Activated CD4-positive, alpha-beta T cell treated with anti-CD3 and anti-CD28 coated beads, Interleukin-2, Interleukin-4, amounts not matched to agents 100 ng/mL and 50 ng/mL, durations not matched to agents 16 hours and 8 hours (primary cell): Measurements from ENCODE around the gene PARD3B.

Experiments used
- DNase-seq: peaks from one replicate; pipeline ENCODE4 v3.0.0-alpha.2; 2020; ENCODE audit warnings: low spot score

Gene PARD3B

GRCh38 chr2:205156457-205156856, 611.2 kb downstream of the PARD3B start:
- DNase-seq, result no peak

GRCh38 chr2:205158404-205158803, 613.1 kb downstream of the PARD3B start:
- no peak for DNase-seq

GRCh38 chr2:205161156-205161839, 616.0 kb downstream of the PARD3B start:
- DNase-seq, result no peak

- DNase-seq, result no peak
Observed at GRCh38 chr2:205166745-205167144, 621.5 kb downstream of the PARD3B start.

- DNase-seq, result no peak
Observed at GRCh38 chr2:205169012-205169411, 623.7 kb downstream of the PARD3B start.

- DNase-seq, result no peak
Observed at GRCh38 chr2:205169464-205169863, 624.2 kb downstream of the PARD3B start.

GRCh38 chr2:205170399-205170798, 625.1 kb downstream of the PARD3B start:
- no peak for DNase-seq

GRCh38 chr2:205171261-205171940, 626.1 kb downstream of the PARD3B start:
- no peak for DNase-seq

- DNase-seq, result no peak
Observed at GRCh38 chr2:205175831-205176230, 630.6 kb downstream of the PARD3B start.

- no peak for DNase-seq
Observed at GRCh38 chr2:205176546-205176945, 631.3 kb downstream of the PARD3B start.

- DNase-seq, result no peak
Observed at GRCh38 chr2:205177546-205177945, 632.3 kb downstream of the PARD3B start.

- DNase-seq, result no peak
Observed at GRCh38 chr2:205180730-205181129, 635.5 kb downstream of the PARD3B start.

- no peak for DNase-seq
Observed at GRCh38 chr2:205187731-205188130, 642.5 kb downstream of the PARD3B start.

- DNase-seq, result no peak
Observed at GRCh38 chr2:205188239-205189138, 643.2 kb downstream of the PARD3B start.

- no peak for DNase-seq
Observed at GRCh38 chr2:205189301-205189700, 644.0 kb downstream of the PARD3B start.

GRCh38 chr2:205190528-205190927, 645.3 kb downstream of the PARD3B start:
- no peak for DNase-seq

GRCh38 chr2:205193125-205193835, 648.0 kb downstream of the PARD3B start:
- no peak for DNase-seq

GRCh38 chr2:205193836-205194228, 648.6 kb downstream of the PARD3B start:
- DNase-seq, result no peak

- DNase-seq, result no peak
Observed at GRCh38 chr2:205197468-205198139, 652.3 kb downstream of the PARD3B start.

GRCh38 chr2:205198140-205198525, 652.9 kb downstream of the PARD3B start:
- no peak for DNase-seq

- no peak for DNase-seq
Observed at GRCh38 chr2:205199165-205199850, 654.0 kb downstream of the PARD3B start.
